Kasumi-1 (cell line): ENCODE data around the gene LRRN2.
A peak's percentile ranks its signal among the peaks of the same experiment; 100 is the strongest.
"Not testable (repeated sequence)": the region's sequence is repeated elsewhere in the genome, so short reads cannot be mapped to it uniquely, and the experiment has no call there.

Experiments
- DNase-seq, 2 experiments: peaks; one replicate each; lab custom pipeline; 2025; lab: John Stamatoyannopoulos, UW

Gene LRRN2

GRCh38 chr1:204629459-204629858 lies 56.1 kb downstream of the LRRN2 start:
- DNase-seq, result not testable (repeated sequence)

DNA sequence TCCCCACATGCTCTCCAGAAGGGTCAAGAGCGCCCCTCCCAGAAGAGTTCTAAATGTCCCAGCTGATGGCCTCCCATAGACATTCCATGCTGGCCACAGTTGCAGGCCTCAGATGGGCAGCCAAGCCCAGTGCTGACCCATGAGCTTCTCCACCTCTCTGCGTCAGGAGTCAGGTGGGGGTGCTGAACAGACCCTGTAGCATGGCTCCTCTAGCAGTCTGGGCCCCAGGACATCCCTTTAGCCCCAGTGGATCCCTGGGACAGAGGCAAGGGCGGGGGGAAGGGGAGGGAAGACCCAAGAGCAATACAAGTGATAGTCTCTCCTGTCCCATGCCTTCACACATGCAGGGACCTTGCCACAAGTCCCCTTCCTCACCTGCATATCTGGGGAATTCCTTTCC lies 56.7 kb downstream of the LRRN2 start:
- DNase-seq, result no peak

GRCh38 chr1:204627436-204627835 lies 58.1 kb downstream of the LRRN2 start:
- no peak for DNase-seq

DNA sequence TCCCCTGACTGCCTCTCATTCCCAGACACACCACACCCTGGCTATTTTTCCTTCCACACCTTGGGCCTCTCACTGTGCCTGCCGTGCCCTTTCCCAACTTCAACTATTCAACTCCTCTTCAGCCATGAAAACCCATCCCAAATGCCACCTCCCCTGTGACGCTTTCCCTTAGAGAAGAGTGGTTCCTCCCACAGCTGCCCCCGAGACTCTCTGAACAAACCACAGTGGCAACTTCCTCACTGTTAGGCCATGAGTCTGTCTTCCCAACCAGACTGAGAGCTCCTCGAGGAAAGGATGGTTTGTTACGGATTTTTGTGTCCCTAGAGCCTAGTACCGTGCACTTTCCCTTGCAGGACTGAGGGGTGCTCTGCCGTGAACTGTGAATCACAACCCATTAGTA lies 59.2 kb downstream of the LRRN2 start:
- DNase-seq, result peak; percentile 5 to 18

GRCh38 chr1:204624631-204625216 lies 60.8 kb downstream of the LRRN2 start:
- DNase-seq, result no peak

- peak; percentile 3 to 23 for DNase-seq
Observed at GRCh38 chr1:204623894-204624361, 61.6 kb downstream of the LRRN2 start.

DNA sequence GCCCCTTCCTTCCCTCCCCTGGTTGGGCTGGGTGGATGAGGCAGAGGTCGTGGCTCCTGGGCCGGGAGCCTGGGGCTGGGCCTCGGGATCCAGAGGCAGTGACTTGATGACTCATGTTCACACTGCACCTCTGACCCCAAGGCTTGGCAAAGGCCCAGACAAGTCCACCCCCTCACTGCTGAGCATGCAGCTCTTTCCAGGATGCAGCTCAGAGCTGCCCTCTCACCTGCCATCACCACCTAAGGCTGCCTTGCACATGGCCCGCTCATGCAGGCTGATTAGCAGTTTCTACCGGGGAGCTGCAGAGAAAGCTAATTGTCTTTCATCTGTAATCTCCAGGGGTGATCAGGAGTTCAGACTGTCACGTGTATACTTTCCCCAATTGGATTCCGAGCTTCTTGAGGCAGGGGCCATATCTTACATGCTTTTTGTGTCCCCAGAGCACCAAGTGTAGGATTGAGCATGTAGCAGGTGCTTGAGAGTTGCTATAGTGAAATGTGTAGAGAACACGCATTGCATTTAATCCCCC lies 62.1 kb downstream of the LRRN2 start:
- no peak for DNase-seq

DNA sequence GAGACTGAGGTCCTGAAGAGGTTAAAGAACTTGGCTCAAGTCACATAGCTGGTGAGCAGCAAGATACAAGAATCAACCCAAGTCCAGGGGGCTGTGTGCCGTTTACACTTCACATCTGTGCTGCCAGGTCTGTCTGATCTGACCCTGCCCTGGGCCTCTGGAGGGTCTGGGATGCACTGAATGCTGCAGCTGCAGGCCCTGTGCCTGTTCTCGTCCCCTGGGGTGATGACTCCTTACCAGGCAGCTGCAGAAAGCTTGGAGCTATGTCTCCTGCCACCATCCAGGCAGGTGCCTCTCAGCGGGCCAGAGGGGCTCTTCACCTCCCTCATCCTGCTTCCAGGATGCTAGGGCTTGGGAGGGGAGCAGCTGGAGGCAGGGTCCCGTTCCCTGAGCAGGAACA lies 63.5 kb downstream of the LRRN2 start:
- DNase-seq, result no peak

DNA sequence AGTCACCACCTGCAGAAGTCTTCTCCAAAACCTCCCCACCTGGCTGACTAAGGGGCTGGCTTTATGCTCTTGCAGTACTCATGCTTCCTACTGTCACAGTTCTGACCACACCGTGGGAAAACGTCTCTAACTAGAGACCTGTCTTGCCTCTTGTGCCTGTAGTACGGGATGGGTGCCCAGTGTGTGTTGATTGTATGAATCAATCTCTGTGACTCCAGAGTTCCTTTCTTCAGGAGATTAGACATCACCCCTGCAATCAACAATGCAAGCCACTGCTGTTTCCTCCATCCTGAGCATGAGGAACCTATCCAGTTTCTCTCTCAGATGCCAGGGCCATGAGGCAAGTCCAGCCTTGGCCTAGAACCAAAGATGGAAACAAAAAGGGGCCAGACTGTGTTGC lies 64.1 kb downstream of the LRRN2 start:
- no peak for DNase-seq

- no peak for DNase-seq
Observed at GRCh38 chr1:204619721-204620120, 65.8 kb downstream of the LRRN2 start.

GRCh38 chr1:204618148-204618760 lies 67.3 kb downstream of the LRRN2 start:
- no peak for DNase-seq

DNA sequence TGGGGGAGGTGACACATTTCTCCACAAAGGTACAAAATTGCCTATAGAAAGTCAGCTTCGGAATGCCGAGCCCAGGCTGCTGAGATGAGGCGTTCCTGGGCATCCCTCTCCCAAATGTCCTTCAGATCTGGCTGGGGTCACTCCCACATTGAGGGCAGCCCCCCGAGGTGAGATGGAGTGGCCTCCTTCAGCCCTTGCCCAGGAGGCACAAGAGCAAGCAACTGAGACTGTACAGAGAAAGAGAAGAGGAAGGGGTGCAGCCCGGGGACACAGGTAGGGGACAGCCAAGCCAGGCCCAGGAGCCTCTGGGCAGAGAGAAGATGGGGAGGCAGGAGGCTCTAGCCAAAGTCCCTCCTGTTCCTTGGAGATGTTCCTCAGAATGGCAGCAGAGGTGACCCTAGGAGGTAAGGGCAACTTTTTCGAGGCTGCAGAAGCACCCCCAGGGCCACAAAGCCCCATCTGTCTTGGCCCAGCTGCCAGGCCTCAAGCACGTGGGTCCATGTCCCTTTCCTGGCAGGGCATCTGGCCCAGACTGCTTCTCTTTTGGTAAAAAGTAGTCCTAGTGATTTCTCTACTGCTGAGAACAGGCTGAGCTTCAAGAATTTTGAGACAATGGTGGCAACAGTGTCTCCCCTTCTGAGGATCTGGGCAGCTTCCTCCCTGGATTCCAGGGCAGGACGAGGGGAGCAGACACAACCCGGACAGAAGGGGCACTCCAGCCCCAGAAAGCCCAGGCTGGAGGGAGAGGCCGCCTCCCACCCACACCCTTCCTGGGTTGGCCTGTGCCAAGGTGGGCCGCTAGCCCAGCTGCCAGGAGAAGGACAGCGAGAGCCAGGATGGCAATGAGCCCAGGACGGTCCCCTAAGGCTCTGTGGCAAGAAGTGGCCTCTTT lies 68.0 kb downstream of the LRRN2 start:
- no peak for DNase-seq

DNA sequence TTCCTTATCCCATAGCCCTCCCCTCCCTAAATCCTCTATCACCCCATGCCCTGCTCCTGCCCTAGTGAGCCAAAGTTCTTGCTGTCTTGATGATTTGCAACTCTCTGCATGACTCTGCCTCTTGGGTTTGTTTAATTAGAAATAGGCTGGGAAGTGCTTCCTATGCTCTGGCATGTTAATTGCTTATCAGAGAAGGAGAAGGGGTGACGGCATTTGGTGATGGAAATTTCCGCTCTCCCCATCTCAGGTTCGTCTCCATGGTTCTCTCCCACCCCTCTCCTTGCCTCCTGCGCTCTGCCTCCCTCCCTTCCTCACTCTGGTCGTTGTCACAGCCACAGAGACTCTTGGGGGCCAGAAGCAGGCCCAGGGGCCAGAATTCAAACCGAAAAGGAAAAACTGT lies 68.9 kb downstream of the LRRN2 start:
- DNase-seq, result no peak

GRCh38 chr1:204615881-204616280 lies 69.7 kb downstream of the LRRN2 start:
- DNase-seq, result no peak

GRCh38 chr1:204613636-204614035 lies 71.9 kb downstream of the LRRN2 start:
- DNase-seq, result no peak

DNA sequence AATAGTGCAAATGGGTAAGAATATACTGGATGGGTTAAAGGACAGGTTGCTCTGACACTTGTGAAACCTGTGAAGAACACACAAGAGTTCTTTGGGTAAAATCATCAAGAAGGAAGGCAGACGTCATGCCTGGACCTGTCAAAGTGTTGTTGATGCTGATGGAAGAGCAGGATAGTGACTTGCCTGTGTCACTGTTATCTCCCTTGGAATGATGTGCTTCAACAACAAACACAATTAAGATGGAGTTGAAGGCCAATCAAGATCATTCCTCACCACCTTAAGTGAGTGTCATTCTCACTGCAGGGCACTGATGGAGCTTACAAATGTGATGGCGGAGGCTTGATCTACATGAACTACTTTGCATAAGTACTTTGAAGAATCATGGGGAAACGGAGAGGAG lies 73.2 kb downstream of the LRRN2 start:
- no peak for DNase-seq

DNA sequence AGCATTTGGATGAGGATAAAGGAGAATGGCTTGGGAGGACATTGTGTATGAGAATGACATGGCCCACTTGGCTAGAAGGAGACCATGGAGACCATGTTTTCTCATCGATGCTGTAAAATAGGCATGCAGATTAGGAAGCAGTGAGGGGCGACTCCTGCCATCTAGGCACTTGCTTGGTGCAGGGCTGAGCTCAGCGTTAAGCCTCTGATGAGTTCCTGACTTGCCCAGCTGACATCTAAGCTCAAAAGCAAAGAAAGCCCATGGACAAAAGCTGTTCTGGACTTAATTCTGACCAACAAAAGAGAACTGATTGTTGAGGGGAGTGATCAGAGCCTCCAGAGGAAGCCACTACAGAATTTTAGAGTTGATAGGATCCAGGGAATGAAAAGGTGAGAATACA lies 74.5 kb downstream of the LRRN2 start:
- DNase-seq, result no peak

DNA sequence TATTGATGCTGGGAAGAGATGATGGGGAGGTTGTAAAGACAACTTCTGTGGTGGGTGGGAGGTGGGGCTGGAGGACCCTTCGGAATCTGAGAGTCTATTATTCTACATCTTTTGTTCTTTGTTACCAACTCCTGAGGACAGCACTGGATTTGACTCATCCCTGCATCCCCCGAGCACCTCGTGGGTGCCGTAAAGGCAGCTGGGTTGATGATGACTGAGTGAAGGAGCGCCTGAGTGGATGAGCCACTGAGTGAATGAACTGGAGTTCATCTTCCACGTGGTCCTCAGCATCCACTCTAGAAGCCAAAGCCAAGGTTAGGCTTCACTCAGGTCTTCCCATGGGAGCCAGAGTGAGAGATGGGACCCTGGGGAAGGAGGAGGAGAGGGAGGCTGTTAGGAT lies 77.6 kb downstream of the LRRN2 start:
- DNase-seq, result no peak

- DNase-seq, result no peak
Observed at GRCh38 chr1:204605791-204606190, 79.7 kb downstream of the LRRN2 start.

GRCh38 chr1:204602871-204603542 lies 82.5 kb downstream of the LRRN2 start:
- DNase-seq, result no peak

GRCh38 chr1:204602111-204602579 lies 83.4 kb downstream of the LRRN2 start:
- no peak for DNase-seq

DNA sequence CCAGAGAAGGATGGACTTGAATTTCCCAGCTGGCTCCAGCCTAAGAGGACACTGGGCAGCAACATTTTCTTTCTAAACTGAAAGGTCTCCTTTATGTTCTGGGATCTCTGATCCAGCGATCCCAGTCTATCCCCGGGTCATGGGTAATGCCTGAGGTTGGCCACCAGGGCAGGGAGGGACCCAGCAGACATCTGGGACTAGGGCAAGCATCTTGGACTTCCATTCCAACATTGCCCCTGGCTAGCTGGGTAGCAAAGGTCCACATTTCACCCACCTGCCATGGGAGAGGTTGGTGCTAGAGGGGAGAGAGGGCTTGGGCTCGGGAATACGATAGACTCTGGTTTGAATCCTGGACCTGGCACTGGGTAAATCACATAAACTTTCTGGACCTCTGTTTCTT lies 84.6 kb downstream of the LRRN2 start:
- no peak for DNase-seq
